WERI-Rb-1 (cell line): Measurements from ENCODE around the gene ATOH1.

Experiments used
- DNase-seq: peaks from one replicate; pipeline ENCODE4 v3.0.0-alpha.2; 2020
- H3K27ac ChIP-seq: fragments of 250-450 bp; sonication (Bioruptor Pico); 2 replicates; pipeline ENCODE4 v1.5.1; 2020; ENCODE audit warnings: mild to moderate bottlenecking, moderate library complexity
- H3K27me3 ChIP-seq: fragments of 250-450 bp; sonication (Bioruptor Pico); 2 replicates; pipeline ENCODE4 v1.5.1; 2021; ENCODE audit warnings: mild to moderate bottlenecking, low read depth, moderate library complexity; ENCODE audit not compliant: insufficient read depth, severe bottlenecking
- H3K36me3 ChIP-seq: fragments of 250-450 bp; sonication (Bioruptor Pico); 2 replicates; pipeline ENCODE4 v1.5.1; 2020; ENCODE audit warnings: mild to moderate bottlenecking, moderate library complexity
- H3K4me3 ChIP-seq: 2 replicates; pipeline ENCODE4 v1.5.1; 2011; ENCODE audit warnings: low read depth, mild to moderate bottlenecking, control low read depth, low read length
- H3K9me3 ChIP-seq: fragments of 250-450 bp; sonication (Bioruptor Pico); 2 replicates; pipeline ENCODE4 v1.5.1; 2021; ENCODE audit warnings: mild to moderate bottlenecking, moderate library complexity; ENCODE audit not compliant: severe bottlenecking
- CTCF ChIP-seq: IDR thresholded peaks from 2 replicates; pipeline ENCODE4 v1.5.1; 2011; ENCODE audit warnings: low read depth, mild to moderate bottlenecking, control low read depth, inconsistent platforms, low read length

ATOH1 gene

DNA sequence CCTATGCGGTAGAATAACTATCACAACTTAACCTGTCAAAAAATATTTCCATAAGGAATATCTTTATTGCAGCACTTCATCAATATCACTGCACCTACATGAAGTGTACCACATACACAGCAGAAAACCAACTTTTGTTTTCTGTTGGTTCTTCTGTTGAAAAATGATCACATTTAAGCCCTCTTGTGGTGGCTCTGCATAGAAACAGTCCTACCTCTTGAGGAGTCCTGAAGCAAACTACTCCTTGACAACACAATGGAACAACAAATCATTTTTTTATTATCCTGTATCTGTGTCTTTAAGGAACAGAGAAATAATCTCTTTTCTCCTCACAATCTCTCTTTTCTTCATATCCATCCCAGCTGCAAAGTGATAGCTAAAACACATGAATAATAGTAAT is 39.8 kb upstream of the ATOH1 start:
- DNase-seq = peak; percentile 15
- Histone ChIP-seq H3K36me3 (no peaks in the 10 kb centered on the region), H3K9me3 (no peaks in the 10 kb centered on the region), H3K27ac (no peak overlapping the region), H3K4me3 (no peak overlapping the region), H3K27me3 (no peaks in the 10 kb centered on the region)
- peak; percentile 60; the same call in 1 of the 2 replicates for TF ChIP-seq CTCF

DNA sequence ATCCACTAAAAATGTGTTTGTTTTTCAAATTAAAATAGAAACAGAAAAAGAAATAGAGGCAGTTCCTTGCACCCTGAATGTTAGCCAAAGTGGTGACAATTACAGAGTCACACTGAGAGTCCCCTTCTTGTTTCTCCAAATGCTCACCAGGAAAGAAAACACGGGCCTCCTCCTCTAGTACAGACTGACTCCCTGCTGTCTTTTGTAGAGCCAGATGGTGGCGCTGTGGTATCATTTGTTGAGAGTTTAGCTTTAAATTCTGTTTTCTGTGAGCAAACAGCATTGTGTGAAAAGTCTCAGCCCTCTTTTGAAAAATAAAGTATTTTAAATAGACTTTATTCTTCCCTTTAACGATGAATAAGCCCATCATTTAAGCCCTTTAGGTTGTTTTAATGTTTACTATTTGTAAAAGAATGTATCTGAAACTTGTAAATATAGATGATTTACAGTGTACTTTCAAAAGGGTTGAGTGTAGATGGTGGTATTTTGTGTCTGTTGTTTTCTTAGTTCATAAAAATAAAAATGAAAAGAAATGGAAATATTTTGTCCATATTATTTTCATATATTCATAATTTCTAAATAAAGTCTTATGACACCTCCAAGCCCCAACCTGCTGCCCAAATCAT is 36.9 kb upstream of the ATOH1 start:
- DNase-seq = peak; percentile 66
- no peak overlapping the region for H3K4me3 ChIP-seq
- no peaks in the 10 kb centered on the region for H3K9me3 ChIP-seq
- H3K36me3 ChIP-seq = no peaks in the 10 kb centered on the region
- H3K27ac ChIP-seq = no peak overlapping the region
- TF ChIP-seq CTCF = peak; percentile 83
- H3K27me3 ChIP-seq = no peaks in the 10 kb centered on the region

GRCh38 chr4:93802045-93802444 is 26.5 kb upstream of the ATOH1 start:
- no peak for DNase-seq
- no peak for TF ChIP-seq CTCF
- H3K36me3 ChIP-seq = no peaks in the 10 kb centered on the region
- H3K27ac ChIP-seq = no peak overlapping the region
- no peaks in the 10 kb centered on the region for H3K27me3 ChIP-seq
- no peaks in the 10 kb centered on the region for H3K9me3 ChIP-seq
- H3K4me3 ChIP-seq = no peak overlapping the region

DNA sequence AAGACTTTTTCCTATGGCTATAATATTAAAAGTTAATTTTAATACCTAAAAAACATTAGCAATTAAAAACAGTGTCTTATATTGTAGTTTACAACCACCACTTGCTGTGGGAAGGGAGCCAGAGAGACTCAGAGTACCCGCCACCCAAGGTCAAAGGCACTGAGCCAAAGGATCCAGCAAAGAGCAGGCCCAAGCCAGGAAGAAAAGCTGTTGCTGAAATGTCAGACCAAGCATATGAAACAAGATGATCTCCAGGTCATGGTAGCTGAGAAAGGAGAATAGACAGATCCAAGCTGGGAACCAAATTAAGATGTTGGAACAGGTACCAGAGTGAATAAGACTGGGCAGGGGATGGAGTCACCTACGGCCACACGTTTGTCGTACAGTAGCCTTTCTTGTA is 18.8 kb upstream of the ATOH1 start:
- Histone ChIP-seq H3K27me3 (peaks cover 20% of the 10 kb centered on the region), H3K36me3 (no peaks in the 10 kb centered on the region), H3K27ac (no peak overlapping the region), H3K9me3 (no peaks in the 10 kb centered on the region), H3K4me3 (no peak overlapping the region)
- no peak for DNase-seq
- TF ChIP-seq CTCF = no peak

DNA sequence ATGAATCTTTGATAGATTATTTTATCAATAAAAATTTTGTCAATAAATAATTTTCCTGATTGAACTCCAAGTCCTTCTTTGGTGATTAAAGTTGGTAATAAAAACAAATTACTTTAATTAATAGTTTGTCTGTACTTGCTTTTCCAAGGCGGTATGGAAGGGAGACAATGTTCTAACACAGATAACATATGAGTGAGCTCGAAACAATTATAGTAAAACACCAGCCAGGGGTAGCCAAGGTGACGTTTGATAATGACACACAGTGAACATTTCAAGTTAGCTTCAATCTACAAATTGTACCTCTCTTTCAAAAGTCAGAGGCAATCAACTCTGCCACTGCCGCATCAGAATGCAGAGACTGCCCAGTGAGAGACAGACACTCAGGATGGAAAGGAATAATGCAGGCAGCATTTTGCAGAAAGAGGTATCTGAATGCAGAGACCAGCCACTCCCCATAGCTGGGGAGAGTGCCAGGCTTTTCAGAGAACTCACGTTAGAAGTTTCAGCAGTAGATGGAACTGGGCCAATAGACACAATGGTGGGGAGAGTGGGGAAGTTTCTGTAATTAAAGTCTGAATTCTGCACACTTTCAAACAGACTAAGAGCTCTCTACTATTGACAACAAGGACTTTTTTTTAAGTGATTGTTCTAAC is 18.1 kb upstream of the ATOH1 start:
- H3K27ac ChIP-seq = no peak overlapping the region
- no peak for DNase-seq
- H3K27me3 ChIP-seq = peaks cover 20% of the 10 kb centered on the region
- no peaks in the 10 kb centered on the region for H3K9me3 ChIP-seq
- H3K4me3 ChIP-seq = no peak overlapping the region
- no peak for TF ChIP-seq CTCF
- no peaks in the 10 kb centered on the region for H3K36me3 ChIP-seq

GRCh38 chr4:93813092-93813491 is 15.5 kb upstream of the ATOH1 start:
- no peak overlapping the region for H3K4me3 ChIP-seq
- H3K27ac ChIP-seq = no peak overlapping the region
- H3K9me3 ChIP-seq = no peaks in the 10 kb centered on the region
- no peaks in the 10 kb centered on the region for H3K36me3 ChIP-seq
- DNase-seq = no peak
- no peak for TF ChIP-seq CTCF
- peaks cover 41% of the 10 kb centered on the region for H3K27me3 ChIP-seq
